HG03066 (cell line): ENCODE results near the gene TRAF6.

ENCODE experiments used
- ATAC-seq: cut with Tn5 transposase; IDR thresholded peaks from one replicate; pipeline ENCODE4 v1.9.1; 2021; ENCODE audit warnings: low read depth; ENCODE audit not compliant: unreplicated experiment

TRAF6 gene

GRCh38 chr11:36459046-36459445 is 51.0 kb downstream of the TRAF6 start:
- ATAC-seq, result no peak

- ATAC-seq, result no peak
These were observed 51.8 kb downstream of the TRAF6 start for GRCh38 chr11:36458129-36458915.

GRCh38 chr11:36456156-36456555 is 53.9 kb downstream of the TRAF6 start:
- ATAC-seq, result no peak

GRCh38 chr11:36455658-36456111 is 54.4 kb downstream of the TRAF6 start:
- no peak for ATAC-seq

GRCh38 chr11:36454941-36455631 is 55.0 kb downstream of the TRAF6 start:
- ATAC-seq, result no peak

- ATAC-seq, result no peak
These were observed 55.5 kb downstream of the TRAF6 start for GRCh38 chr11:36454551-36454940.

GRCh38 chr11:36453678-36454077 is 56.4 kb downstream of the TRAF6 start:
- ATAC-seq, result no peak

GRCh38 chr11:36452961-36453360 is 57.1 kb downstream of the TRAF6 start:
- no peak for ATAC-seq

- no peak for ATAC-seq
These were observed 57.7 kb downstream of the TRAF6 start for GRCh38 chr11:36452236-36452940.

- no peak for ATAC-seq
These were observed 58.4 kb downstream of the TRAF6 start for GRCh38 chr11:36451681-36452080.

- ATAC-seq, result no peak
These were observed 59.0 kb downstream of the TRAF6 start for GRCh38 chr11:36451045-36451444.

- peak; percentile 63 for ATAC-seq
These were observed 59.9 kb downstream of the TRAF6 start for GRCh38 chr11:36450110-36450572.

GRCh38 chr11:36449561-36450096 is 60.4 kb downstream of the TRAF6 start:
- no peak for ATAC-seq

- ATAC-seq, result no peak
These were observed 62.1 kb downstream of the TRAF6 start for GRCh38 chr11:36447947-36448346.

GRCh38 chr11:36447514-36447913 is 62.6 kb downstream of the TRAF6 start:
- no peak for ATAC-seq

GRCh38 chr11:36446135-36446534 is 63.9 kb downstream of the TRAF6 start:
- ATAC-seq, result no peak

GRCh38 chr11:36443661-36444060 is 66.4 kb downstream of the TRAF6 start:
- no peak for ATAC-seq

- ATAC-seq, result peak; percentile 89
These were observed 68.4 kb downstream of the TRAF6 start for GRCh38 chr11:36441610-36442208.

- no peak for ATAC-seq
These were observed 71.9 kb downstream of the TRAF6 start for GRCh38 chr11:36438126-36438525.

- ATAC-seq, result no peak
These were observed 72.7 kb downstream of the TRAF6 start for GRCh38 chr11:36437413-36437812.
